HepG2 (cell line): ENCODE results near the gene LAG3. TPM values are rescaled to one million over a fixed set of nuclear protein-coding genes. Genes with fewer than 3 reads are reported as not detected.
A peak's percentile ranks its signal among the peaks of the same experiment; 100 is the strongest.

Source experiments
- HOXA5 ChIP-seq: sonication (generic); formaldehyde crosslinking; IDR thresholded peaks from 2 replicates; pipeline ENCODE4 v1.4.0; 2020; ENCODE audit warnings: missing genetic modification reagents
- IRF9 ChIP-seq: sonication (generic); formaldehyde crosslinking; IDR thresholded peaks from 2 replicates; pipeline ENCODE4 v1.8.0; 2022; ENCODE audit warnings: missing genetic modification reagents, mild to moderate bottlenecking, borderline replicate concordance
- MEIS1 ChIP-seq: sonication (generic); formaldehyde crosslinking; IDR thresholded peaks from 2 replicates; pipeline ENCODE4 v1.9.0; 2021; ENCODE audit warnings: mild to moderate bottlenecking, missing genetic modification reagents, moderate library complexity, borderline replicate concordance
- MEIS2 ChIP-seq: sonication (generic); formaldehyde crosslinking; IDR thresholded peaks from 2 replicates; pipeline ENCODE4 v1.9.0; 2021; ENCODE audit warnings: mild to moderate bottlenecking, missing genetic modification reagents
- PLRG1 ChIP-seq: fragments of 450-650 bp; conservative IDR thresholded peaks from 2 replicates; pipeline ENCODE4 v1.6.1; 2016
- RARA ChIP-seq: IDR thresholded peaks from 2 replicates; pipeline ENCODE4 v1.6.1; 2016; ENCODE audit warnings: missing genetic modification reagents, missing compliant biosample characterization
- RERE ChIP-seq: IDR thresholded peaks from 2 replicates; pipeline ENCODE4 v1.6.1; 2016; ENCODE audit warnings: low read depth, missing genetic modification reagents, missing compliant biosample characterization
- RFX3 ChIP-seq: IDR thresholded peaks from 2 replicates; pipeline ENCODE4 v1.6.1; 2016; ENCODE audit warnings: missing biosample characterization, missing genetic modification reagents
- SNAI1 ChIP-seq: sonication (generic); formaldehyde crosslinking; IDR thresholded peaks from 2 replicates; pipeline ENCODE4 v1.5.0; 2020; ENCODE audit warnings: mild to moderate bottlenecking, missing genetic modification reagents, borderline replicate concordance
- SP4 ChIP-seq: sonication (generic); formaldehyde crosslinking; IDR thresholded peaks from 2 replicates; pipeline ENCODE4 v1.8.1; 2023; ENCODE audit warnings: mild to moderate bottlenecking, missing genetic modification reagents
- SPEN ChIP-seq: sonication (generic); formaldehyde crosslinking; IDR thresholded peaks from 2 replicates; pipeline ENCODE4 v1.5.1; 2020; ENCODE audit warnings: low read depth, mild to moderate bottlenecking, missing genetic modification reagents
- TFE3 ChIP-seq: IDR thresholded peaks from 2 replicates; pipeline ENCODE4 v1.6.1; 2016
- U2AF2 ChIP-seq: fragments of 200-400 bp; formaldehyde crosslinking; IDR thresholded peaks from 2 replicates; pipeline ENCODE4 v1.6.1; 2017; ENCODE audit warnings: low read depth, mild to moderate bottlenecking, low read length
- ZFY ChIP-seq: sonication (generic); formaldehyde crosslinking; IDR thresholded peaks from 2 replicates; pipeline ENCODE4 v1.4.0; 2020; ENCODE audit warnings: missing genetic modification reagents
- ZNF441 ChIP-seq: sonication (generic); formaldehyde crosslinking; IDR thresholded peaks from 2 replicates; pipeline ENCODE4 v1.7.0; 2021; ENCODE audit warnings: missing genetic modification reagents, borderline replicate concordance
- ZNF678 ChIP-seq: sonication (generic); formaldehyde crosslinking; IDR thresholded peaks from 2 replicates; pipeline ENCODE4 v1.4.0; 2020; ENCODE audit warnings: mild to moderate bottlenecking, missing genetic modification reagents
- ZNF788 ChIP-seq: sonication (generic); formaldehyde crosslinking; IDR thresholded peaks from 2 replicates; pipeline ENCODE4 v1.5.0; 2020; ENCODE audit warnings: mild to moderate bottlenecking, missing genetic modification reagents, borderline replicate concordance
- polyA plus RNA-seq, 8 experiments: library from polyadenylated mRNA; depleted of rRNA in 3 of 8; stranded (reverse) in 7 of 8; unstranded in 1 of 8; fragments of >200 nt; fragmentation: Illumina TruSeq in 4 of 8; extraction: Trizol in 4 of 8; gene quantifications; 2 replicates each; pipeline versions ENCODE4 v1.2.1 to v1.2.3, GENCODE V29; 2011 to 2016; ENCODE audit warnings: low read depth in 4 of 8, missing spikeins in 1 of 8, mixed read lengths in 1 of 8; ENCODE audit not compliant: insufficient read depth in 1 of 8
- total RNA-seq, 5 experiments: library from RNA; depleted of rRNA; stranded (reverse); fragments of >200 nt; fragmentation: Illumina TruSeq; extraction: Trizol; gene quantifications; 2 replicates each; pipeline ENCODE4 v1.2.3, GENCODE V29; 2016; ENCODE audit warnings: low read depth in 1 of 5

LAG3 gene
- total and polyA plus RNA-seq, 2 of the 13 experiments (the other 11 are each of a cell fraction or from before 2014, with no cell fraction given), result 0.11 to 0.26 TPM

- TF ChIP-seq RERE (CRISPR knock-in tag) (peak; percentile 80; the same call in 1 of the 2 replicates), HOXA5 (CRISPR knock-in tag) (peak; percentile 53; the same call in 1 of the 2 replicates), U2AF2 (no peak), IRF9 (CRISPR knock-in tag) (no peak), RARA (CRISPR knock-in tag) (peak; percentile 74), ZNF678 (0 out of 2 replicates have a peak, but pooled peaks have one; percentile 31), ZNF788 (CRISPR knock-in tag) (no peak), MEIS1 (CRISPR knock-in tag) (no peak), ZNF441 (CRISPR knock-in tag) (peak; percentile 99), SNAI1 (CRISPR knock-in tag) (no peak), PLRG1 (no peak), ZFY (peak; percentile 15), TFE3 (CRISPR knock-in tag) (0 out of 2 replicates have a peak, but pooled peaks have one; percentile 63), SP4 (0 out of 2 replicates have a peak, but pooled peaks have one; percentile 12), SPEN (peak; percentile 22; the same call in 1 of the 2 replicates), MEIS2 (peak; percentile 77; the same call in 1 of the 2 replicates), RFX3 (CRISPR knock-in tag) (no peak)
Observed at GRCh38 chr12:6775185-6776174, 3.2 kb downstream of the LAG3 start (continued).
